H1 (cell line): Measurements from ENCODE around the gene GPS1. TPM values are rescaled to one million over a fixed set of nuclear protein-coding genes. Genes with fewer than 3 reads are reported as not detected.

ENCODE experiments used
- CTCF ChIA-PET: fragments of 300-600 bp; sonication (Branson Sonifier 250); formaldehyde crosslinking; loops from one replicate; lab custom pipeline; 2021; ENCODE audit not compliant: partially characterized antibody; lab: Charles Lee
- POLR2A ChIA-PET: fragments of 300-600 bp; sonication (Branson Sonifier 250); formaldehyde crosslinking; loops from one replicate; lab custom pipeline; 2021; ENCODE audit warnings: inconsistent platforms; ENCODE audit not compliant: partially characterized antibody; lab: Charles Lee
- DNase-seq, 2 experiments: peaks; one replicate each; pipeline versions ENCODE4 v3.0.0 to v3.0.0-alpha.2; 2010 to 2022; ENCODE audit warnings: low spot score in 2 of 2, low read depth in 1 of 2, mixed read lengths in 1 of 2
- FAIRE-seq: peaks from 2 replicates; lab custom pipeline; 2011; peaks lifted over from hg19 to GRCh38; lab: Jason Lieb, UNC
- H2AFZ ChIP-seq: 2 replicates; pipeline ENCODE4 v1.8.1; 2012; ENCODE audit warnings: low read length, inconsistent platforms
- H2AK5ac ChIP-seq: 2 replicates; pipeline ENCODE4 v1.6.1; 2013; ENCODE audit warnings: low read depth, low read length
- H2BK120ac ChIP-seq: replicated peaks from 2 replicates; pipeline ENCODE3; 2013; ENCODE audit warnings: low read depth, low read length, inconsistent platforms
- H2BK12ac ChIP-seq: 2 replicates; pipeline ENCODE4 v1.6.1; 2013; ENCODE audit warnings: low read depth, low read length
- H2BK15ac ChIP-seq: 2 replicates; pipeline ENCODE4 v1.6.1; 2013; ENCODE audit warnings: low read length
- H2BK20ac ChIP-seq: 2 replicates; pipeline ENCODE4 v1.6.1; 2013; ENCODE audit warnings: low read length
- H2BK5ac ChIP-seq: 2 replicates; pipeline ENCODE4 v1.6.1; 2013; ENCODE audit warnings: low read depth, low read length
- H3K14ac ChIP-seq: 2 replicates; pipeline ENCODE4 v1.6.1; 2013; ENCODE audit warnings: inconsistent platforms; ENCODE audit not compliant: insufficient read length
- H3K18ac ChIP-seq: 2 replicates; pipeline ENCODE4 v1.6.1; 2013; ENCODE audit warnings: low read length; ENCODE audit errors: extremely low read depth
- H3K23ac ChIP-seq: 2 replicates; pipeline ENCODE4 v1.6.1; 2013; ENCODE audit warnings: inconsistent platforms; ENCODE audit not compliant: insufficient read length
- H3K23me2 ChIP-seq: 2 replicates; pipeline ENCODE4 v1.6.1; 2013; ENCODE audit warnings: low read depth, low read length
- H3K27ac ChIP-seq: 2 replicates; pipeline ENCODE4 v1.6.1; 2011; ENCODE audit warnings: low read depth, low read length, inconsistent platforms
- H3K27me3 ChIP-seq, 4 experiments: replicated peaks in 1 of 4; 1 replicate in 1 of 4; 2 replicates in 3 of 4; pipeline versions ENCODE4 v1.6.1 to v1.8.1; 2011 to 2013; ENCODE audit warnings: low read length in 3 of 4, mild to moderate bottlenecking in 3 of 4, inconsistent platforms in 2 of 4, mixed read lengths in 2 of 4, moderate library complexity in 1 of 4; ENCODE audit not compliant: control insufficient read depth in 3 of 4, insufficient read depth in 3 of 4; ENCODE audit errors: extremely low read depth in 1 of 4
- H3K36me3 ChIP-seq, 4 experiments: 2 replicates each; pipeline versions ENCODE4 v1.6.1 to v1.8.1; 2011 to 2013; ENCODE audit warnings: mild to moderate bottlenecking in 4 of 4, low read length in 3 of 4, moderate library complexity in 2 of 4, control low read depth in 1 of 4, inconsistent platforms in 1 of 4; ENCODE audit not compliant: insufficient read depth in 4 of 4, control insufficient read depth in 2 of 4
- H3K4ac ChIP-seq: replicated peaks from 2 replicates; pipeline ENCODE3; 2013; ENCODE audit warnings: low read length, low read depth, mixed read lengths, inconsistent platforms; ENCODE audit not compliant: insufficient read length
- H3K4me1 ChIP-seq, 4 experiments: replicated peaks in 1 of 4; 1 replicate in 1 of 4; 2 replicates in 3 of 4; pipeline versions ENCODE4 v1.6.1 to v1.8.1; 2011 to 2013; ENCODE audit warnings: low read length in 3 of 4, inconsistent platforms in 2 of 4, mixed read lengths in 1 of 4; ENCODE audit not compliant: insufficient read depth in 4 of 4, control insufficient read depth in 3 of 4
- H3K4me2 ChIP-seq, 2 experiments: 2 replicates each; pipeline versions ENCODE4 v1.6.1 to v1.8.1; 2011 to 2013; ENCODE audit warnings: low read depth in 2 of 2, low read length in 2 of 2, control low read depth in 1 of 2, inconsistent platforms in 1 of 2, mild to moderate bottlenecking in 1 of 2; ENCODE audit not compliant: insufficient read depth in 1 of 2
- H3K4me3 ChIP-seq, 4 experiments: fragments of 200-600, 300-600 bp in 1 of 4; sonication (generic), shearing (Covaris generic), sonication (Bioruptor Twin) in 1 of 4; 2 replicates each; pipeline versions ENCODE4 v1.5.1 to v1.8.1; 2011 to 2016; ENCODE audit warnings: low read length in 4 of 4, low read depth in 3 of 4, control low read depth in 2 of 4, inconsistent platforms in 2 of 4, mild to moderate bottlenecking in 2 of 4, mixed read lengths in 1 of 4, moderate library complexity in 1 of 4; ENCODE audit not compliant: insufficient read depth in 2 of 4; ENCODE audit errors: extremely low read depth in 1 of 4
- H3K56ac ChIP-seq: replicated peaks from 2 replicates; pipeline ENCODE3; 2013; ENCODE audit warnings: low read depth, mild to moderate bottlenecking, mixed read lengths, low read length, inconsistent platforms; ENCODE audit not compliant: insufficient read length
- H3K79me1 ChIP-seq: 2 replicates; pipeline ENCODE4 v1.6.1; 2013; ENCODE audit warnings: low read depth, low read length, control low read depth
- H3K79me2 ChIP-seq, 2 experiments: 2 replicates each; pipeline versions ENCODE4 v1.6.1 to v1.8.1; 2012 to 2013; ENCODE audit warnings: low read length in 2 of 2, mild to moderate bottlenecking in 2 of 2, inconsistent platforms in 1 of 2; ENCODE audit not compliant: insufficient read depth in 2 of 2, control insufficient read depth in 1 of 2
- H3K9ac ChIP-seq, 4 experiments: replicated peaks in 1 of 4; 1 replicate in 1 of 4; 2 replicates in 3 of 4; pipeline versions ENCODE4 v1.6.1 to v1.8.1; 2011 to 2013; ENCODE audit warnings: low read depth in 3 of 4, low read length in 3 of 4, control low read depth in 2 of 4, mild to moderate bottlenecking in 2 of 4, moderate library complexity in 2 of 4, inconsistent platforms in 1 of 4; ENCODE audit errors: extremely low read depth in 1 of 4
- H3K9me3 ChIP-seq, 2 experiments: 2 replicates each; pipeline versions ENCODE4 v1.6.1 to v1.8.1; 2012 to 2013; ENCODE audit warnings: mild to moderate bottlenecking in 2 of 2, moderate library complexity in 2 of 2, control low read depth in 1 of 2, inconsistent platforms in 1 of 2, low read depth in 1 of 2, low read length in 1 of 2, mixed read lengths in 1 of 2; ENCODE audit not compliant: insufficient read depth in 2 of 2
- H4K20me1 ChIP-seq, 2 experiments: replicated peaks in 1 of 2; 2 replicates each; pipeline versions ENCODE3 to v1.8.1; 2011 to 2013; ENCODE audit warnings: inconsistent platforms in 2 of 2, low read length in 2 of 2, mild to moderate bottlenecking in 1 of 2; ENCODE audit not compliant: insufficient read depth in 2 of 2, control insufficient read depth in 1 of 2
- H4K5ac ChIP-seq: 2 replicates; pipeline ENCODE4 v1.6.1; 2013; ENCODE audit warnings: low read length, low read depth, mixed read lengths, inconsistent platforms; ENCODE audit not compliant: insufficient read length
- H4K8ac ChIP-seq: 2 replicates; pipeline ENCODE4 v1.8.0; 2013; ENCODE audit warnings: mild to moderate bottlenecking, moderate library complexity, low read length, inconsistent platforms; ENCODE audit not compliant: insufficient read depth; ENCODE audit errors: extremely low read depth
- H4K91ac ChIP-seq: replicated peaks from 2 replicates; pipeline ENCODE3; 2013; ENCODE audit warnings: low read length, mixed read lengths, inconsistent platforms; ENCODE audit not compliant: insufficient read length
- ATF2 ChIP-seq: IDR thresholded peaks from 2 replicates; pipeline ENCODE4 v1.6.1; 2012; ENCODE audit warnings: low read length, inconsistent platforms
- CTCF ChIP-seq, 3 experiments: IDR thresholded peaks; 1 replicate in 2 of 3; 2 replicates in 1 of 3; pipeline versions ENCODE4 v1.5.1 to v1.6.1; 2011; ENCODE audit warnings: low read length in 3 of 3, mild to moderate bottlenecking in 3 of 3, inconsistent platforms in 2 of 3, low read depth in 1 of 3, moderate library complexity in 1 of 3; ENCODE audit not compliant: insufficient read depth in 1 of 3; ENCODE audit errors: control extremely low read depth in 1 of 3
- SP2 ChIP-seq: IDR thresholded peaks from 2 replicates; pipeline ENCODE4 v1.6.1; 2012; ENCODE audit warnings: mild to moderate bottlenecking, low read length, inconsistent platforms
- WGBS, 2 experiments: shearing (Covaris generic) in 1 of 2; methylation state at CpG; one replicate each; pipeline versions ENCODE4 v1.1.6 to v1.1.7; 2013 to 2015; ENCODE audit warnings: low lambda C conversion rate in 2 of 2, mixed read lengths in 2 of 2, inconsistent platforms in 1 of 2, low coverage in 1 of 2, missing lambda C conversion rate in 1 of 2; ENCODE audit not compliant: insufficient replicate concordance in 2 of 2, insufficient coverage in 1 of 2, insufficient read length in 1 of 2; ENCODE audit errors: extremely low coverage in 1 of 2, missing lambda C conversion rate in 1 of 2; 5-methylcytosine and 5-hydroxymethylcytosine counted together
- polyA plus RNA-seq, 7 experiments: library from polyadenylated mRNA; depleted of rRNA in 3 of 7; stranded (reverse) in 5 of 7; unstranded in 2 of 7; fragments of >200 nt in 5 of 7; fragments of 200-250 nt in 2 of 7; gene quantifications; 1 replicate in 5 of 7; 2 replicates in 1 of 7; 4 replicates in 1 of 7; pipeline versions ENCODE4 v1.2.1 to v1.2.3, GENCODE V29; 2011 to 2013; ENCODE audit warnings: missing spikeins in 2 of 7, mixed read lengths in 2 of 7
- total RNA-seq: library from RNA; stranded (reverse); fragmentation: NEBNext Ultra II Directional; extraction: Animal tissue kit (Norgen Biotek cat#: 25700); gene quantifications from 2 replicates; pipeline ENCODE4 v1.2.1, GENCODE V29; 2021

GPS1 gene
- total and polyA plus RNA-seq, 2 of the 8 experiments (the other 6 are each of a cell fraction or from before 2014, with no cell fraction given) = 153 to 277 TPM

GRCh38 chr17:82106688-82107305 is 55.1 kb downstream of the GPS1 start:
- no peak for DNase-seq
- H3K79me2 ChIP-seq = no peaks in the 10 kb centered on the region
- H3K9ac ChIP-seq = no peak overlapping the region
- no peak overlapping the region for H3K14ac ChIP-seq
- POLR2A ChIA-PET = interaction anchor here (0.7 to 2.4 kb wide), 10 partner anchors 8 to 179 kb away, joined by 3 to 14 read pairs (median 3); partner anchors contain the start of genes CENPX, CSNK1D, FASN and MAFG
- no peaks in the 10 kb centered on the region for H3K23me2 ChIP-seq
- TF ChIP-seq ATF2 (no peak), CTCF (IDR thresholded peaks at IDR 0.05; ENCODE audit: control extremely low read depth in 1 of 3, insufficient read depth in 1 of 3, low read depth in 1 of 3, low read length in 3 of 3) (no peak), SP2 (no peak)
- TF ChIP-seq, all 59 proteins: peak for 0
- Histone ChIP-seq H3K27me3 (no peaks in the 10 kb centered on the region), H2BK15ac (peak overlapping the region; percentile 13; the same call in 1 of the 2 replicates), H3K4me1 (peaks cover 0 to 42% (median 35%) of the 10 kb centered on the region in 4 experiments; a peak in 6 of 7 replicates), H3K79me1 (no peaks in the 10 kb centered on the region), H3K4ac (peak overlapping the region; percentile 40), H3K4me3 (no peak overlapping the region), H2AFZ (no peak overlapping the region), H4K8ac (0 out of 2 replicates have a peak overlapping the region, but pooled peaks have one; percentile 16), H2BK120ac (no peak overlapping the region), H3K36me3 (no peaks in the 10 kb centered on the region), H2BK5ac (peak overlapping the region; percentile 27; the same call in 1 of the 2 replicates), H4K91ac (no peak overlapping the region), H3K18ac (no peak overlapping the region; the same call in 1 of the 2 replicates), H3K4me2 (peak overlapping the region; percentile 2 to 28; a peak in 1 of 4 replicates), H3K23ac (no peak overlapping the region), H3K9me3 (no peaks in the 10 kb centered on the region), H2BK20ac (no peak overlapping the region), H4K20me1 (peaks cover 0 to 2% of the 10 kb centered on the region in 2 experiments), H2AK5ac (peak overlapping the region; percentile 78; the same call in 1 of the 2 replicates), H3K56ac (no peak overlapping the region), H4K5ac (no peak overlapping the region), H3K27ac (no peak overlapping the region), H2BK12ac (peak overlapping the region; percentile 35; the same call in 1 of the 2 replicates)
- CTCF ChIA-PET = interaction anchor here (0.8 to 6.5 kb wide), 21 partner anchors 10 to 300 kb away, joined by 3 to 61 read pairs (median 5); partner anchors contain the start of gene DCXR
- FAIRE-seq = no peak
- WGBS, 2 experiments = 78% methylated on average over 9 of the region's 9 CpGs; no CpG with 5 or more reads in 1 of the 2 experiments
